Activated naive CD4-positive, alpha-beta T cell (primary cell): ENCODE data around the gene RRP1B.
A peak's percentile ranks its signal among the peaks of the same experiment; 100 is the strongest.
"Not testable (repeated sequence)": the region's sequence is repeated elsewhere in the genome, so short reads cannot be mapped to it uniquely, and the experiment has no call there.

Experiments used
- DNase-seq, 4 experiments: peaks; one replicate each; lab custom pipeline; 2025; lab: John Stamatoyannopoulos, UW

The RRP1B gene

GRCh38 chr21:43701936-43702784, 42.8 kb downstream of the RRP1B start:
- no peak for DNase-seq

DNA sequence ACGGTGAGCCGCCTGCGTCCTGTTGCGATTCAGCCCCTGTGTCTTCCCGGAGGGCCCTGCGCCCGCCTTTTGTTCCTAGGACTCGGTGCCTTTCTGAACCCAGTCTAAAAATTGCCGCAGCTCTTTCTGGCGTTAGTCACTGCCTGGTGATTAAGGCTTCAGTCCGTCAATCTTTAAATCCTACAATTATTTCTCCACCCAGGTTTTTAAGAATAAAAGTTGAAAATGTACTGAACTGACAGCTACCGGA, 43.4 kb downstream of the RRP1B start:
- no peak for DNase-seq

DNA sequence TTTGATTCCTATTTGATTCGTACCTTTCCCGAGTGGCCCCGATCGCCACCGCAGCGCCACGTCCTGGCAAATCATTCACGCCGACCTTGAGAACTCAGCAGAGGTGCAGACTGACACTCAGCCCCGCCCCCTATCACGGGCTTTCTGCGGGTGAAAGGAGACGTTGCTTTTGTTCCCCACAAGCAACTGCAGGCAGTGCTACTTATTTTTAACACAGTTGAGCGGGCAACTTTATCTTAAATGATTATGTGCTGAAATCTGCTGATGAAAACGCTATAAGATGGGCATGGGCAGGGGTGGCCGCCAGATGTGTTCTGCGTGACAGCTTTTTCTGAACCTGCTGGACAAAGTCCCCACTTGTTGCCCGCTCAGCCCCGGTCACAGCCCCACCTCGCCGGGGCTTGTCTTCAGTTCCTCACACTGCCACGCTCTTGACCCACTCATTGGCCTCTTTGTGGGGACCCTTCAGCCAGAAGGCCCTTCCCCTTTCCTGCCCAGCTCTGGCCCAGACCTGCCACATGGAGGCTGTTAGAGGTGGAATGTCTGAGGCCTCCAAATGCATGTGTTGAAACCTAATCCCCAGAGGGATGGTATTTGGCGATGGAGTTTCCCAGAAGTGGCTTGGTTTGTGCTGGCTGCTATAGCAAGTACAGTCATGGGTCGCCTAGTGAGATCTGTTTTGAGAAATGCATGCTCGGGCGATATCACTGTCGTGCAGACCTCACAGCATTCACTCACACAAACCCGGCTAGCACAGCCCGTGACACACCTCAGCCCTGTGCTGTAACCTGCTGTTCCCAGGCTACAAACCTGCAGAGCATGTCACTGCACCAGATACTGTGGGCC, 43.9 kb downstream of the RRP1B start:
- peak in 2 of 4 experiments; percentile 8 to 14 for DNase-seq

DNA sequence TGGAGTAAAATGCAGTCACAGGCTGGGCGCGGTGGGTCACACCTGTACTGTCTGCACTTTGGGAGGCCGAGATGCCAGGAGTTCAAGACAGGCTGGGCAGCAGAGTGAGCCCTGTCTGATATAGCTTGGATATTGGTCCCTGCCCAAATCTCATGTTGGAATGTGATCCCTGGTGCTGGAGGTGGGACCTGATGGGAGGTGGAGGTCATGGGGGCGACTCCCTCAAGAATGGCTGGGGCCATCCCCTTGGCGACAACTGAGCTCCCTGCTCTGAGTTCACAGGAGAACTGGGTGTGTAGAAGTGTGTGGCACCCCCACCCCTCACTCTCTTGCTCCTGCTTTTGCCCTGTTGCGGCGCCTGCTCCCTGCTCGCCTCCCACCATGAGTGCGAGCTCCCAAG, 48.1 kb downstream of the RRP1B start:
- no peak for DNase-seq

- DNase-seq: no peak
Observed at GRCh38 chr21:43708745-43709381, 49.5 kb downstream of the RRP1B start.

DNA sequence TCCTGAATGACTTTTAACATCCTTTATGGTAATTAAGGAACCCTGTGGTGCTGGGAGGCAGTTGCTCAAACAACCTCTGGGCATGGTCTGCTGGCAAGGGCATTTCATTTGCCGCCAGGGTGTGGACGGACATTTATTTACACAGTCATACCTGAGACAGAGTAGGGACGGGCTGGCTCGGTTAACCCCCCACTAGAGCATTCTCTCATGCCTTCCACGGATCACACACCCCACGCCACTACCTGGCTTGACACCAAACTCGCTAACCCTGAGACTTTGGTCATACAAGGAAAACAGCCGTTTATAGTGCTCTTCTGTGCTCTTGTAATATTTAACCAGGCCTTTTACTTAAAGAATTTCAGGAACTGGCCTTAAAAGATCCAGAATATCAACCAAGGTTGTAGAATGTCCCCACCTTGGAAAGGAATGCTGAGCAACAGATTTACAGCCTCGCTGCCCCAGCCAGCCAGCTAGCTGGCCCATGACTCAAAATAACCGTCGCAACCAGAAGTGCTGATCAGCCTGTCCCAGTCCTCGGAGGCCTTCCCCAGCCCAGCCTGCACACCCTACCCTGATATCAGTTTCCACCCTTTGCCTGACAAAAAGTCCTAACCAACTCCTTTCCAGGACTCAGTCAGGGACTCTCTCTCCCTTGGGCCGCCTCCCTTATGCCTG, 53.0 kb downstream of the RRP1B start:
- DNase-seq: no peak

DNA sequence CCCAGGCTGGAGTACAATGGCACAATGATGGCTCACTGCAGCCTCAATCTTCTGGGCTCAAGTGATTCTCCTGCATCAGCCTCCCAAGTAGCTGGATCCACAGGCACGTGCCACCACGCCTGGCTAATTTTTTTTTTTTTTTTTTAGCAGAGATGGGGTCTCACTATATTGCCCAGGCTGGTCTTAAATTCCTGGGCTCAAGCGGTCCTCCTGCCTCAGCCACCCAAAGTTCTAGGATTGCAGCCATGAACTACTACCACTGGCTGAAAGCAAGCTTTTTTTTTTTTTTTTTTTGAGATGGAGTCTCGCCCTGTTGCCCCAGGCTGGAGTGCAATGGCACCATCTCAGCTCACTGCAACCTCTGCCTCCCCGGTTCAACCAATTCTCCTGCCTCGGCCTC, 53.8 kb downstream of the RRP1B start:
- not testable (repeated sequence) for DNase-seq

DNA sequence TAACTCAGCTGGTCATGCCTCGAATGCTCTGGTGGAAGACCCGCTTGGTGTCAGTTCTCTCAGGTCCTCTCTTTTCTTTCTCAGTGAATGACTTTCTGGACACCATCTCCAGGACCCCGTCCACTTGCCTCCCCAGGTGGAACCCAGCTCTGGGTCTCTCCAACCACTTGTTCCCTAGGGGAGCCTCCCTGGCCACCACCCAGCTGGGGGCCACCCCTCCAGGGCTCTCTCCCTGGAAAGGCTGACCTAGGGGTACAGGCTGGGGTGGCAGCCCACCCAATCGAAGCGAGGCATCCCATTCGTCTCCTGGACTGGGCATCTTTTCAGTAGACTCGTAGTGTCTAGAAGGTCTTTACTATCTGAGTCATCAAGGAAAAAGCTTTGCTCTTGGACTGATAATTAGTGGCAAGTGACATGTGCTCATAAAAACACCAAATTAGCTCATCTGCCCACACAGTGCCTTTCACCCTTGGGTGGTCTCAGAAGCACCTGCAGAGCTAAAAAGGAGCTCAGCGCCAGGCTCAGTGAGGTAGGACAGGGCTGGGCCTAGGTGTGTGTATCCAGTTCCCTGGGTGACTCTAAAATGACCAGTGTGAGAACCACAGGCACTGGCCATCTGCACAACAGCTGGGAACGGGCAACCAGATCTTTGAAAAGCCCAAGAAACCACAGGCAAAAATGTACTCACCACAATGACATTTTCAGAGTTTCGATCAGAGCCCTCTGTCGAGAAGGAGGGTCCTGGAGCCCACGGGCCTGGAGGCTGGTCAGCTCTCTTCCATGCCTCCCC, 57.2 kb downstream of the RRP1B start:
- no peak for DNase-seq

DNA sequence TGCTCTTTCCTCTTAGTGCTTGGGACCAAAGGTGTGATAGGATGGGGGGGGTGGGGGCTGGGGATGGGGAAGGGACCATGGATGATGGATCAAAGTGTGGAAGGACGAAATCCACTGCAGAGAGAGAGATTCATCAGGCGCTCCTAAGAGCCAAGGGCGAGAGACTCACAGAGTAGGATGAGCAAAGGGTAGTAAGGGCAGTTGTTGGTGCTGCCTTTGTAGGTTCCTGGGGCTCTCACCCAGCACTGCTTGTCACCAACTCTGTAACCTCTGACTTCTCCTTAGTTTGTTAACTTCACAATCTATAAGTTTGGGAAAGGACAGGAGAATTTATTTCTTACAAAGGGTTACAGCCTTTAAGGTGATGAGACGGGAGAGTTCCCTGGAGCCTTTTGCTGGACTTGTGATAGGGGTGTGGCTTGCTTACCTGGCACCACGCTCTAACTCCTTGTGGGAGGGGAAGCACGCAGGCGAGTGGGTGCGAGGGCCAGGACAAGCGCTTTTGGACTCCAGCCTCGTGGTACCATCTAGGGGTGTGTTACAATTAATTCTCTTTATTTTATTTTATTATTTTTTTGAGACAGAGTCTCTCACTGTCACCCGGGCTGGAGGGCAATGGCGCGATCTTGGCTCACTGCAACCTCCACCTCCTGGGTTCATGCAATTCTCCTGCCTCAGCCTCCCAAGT, 58.0 kb downstream of the RRP1B start:
- no peak for DNase-seq

- DNase-seq: no peak
Observed at GRCh38 chr21:43717967-43718871, 58.9 kb downstream of the RRP1B start.

- DNase-seq: peak; percentile 41 to 72 (median 50)
Observed at GRCh38 chr21:43718872-43719747, 59.8 kb downstream of the RRP1B start, which contains the start of gene PDXK. PDXK (plus strand) TSS chr21:43719129; CDS start chr21:43719295, 166 bp downstream.

- no peak for DNase-seq
Observed at GRCh38 chr21:43719748-43720538, 60.6 kb downstream of the RRP1B start.

DNA sequence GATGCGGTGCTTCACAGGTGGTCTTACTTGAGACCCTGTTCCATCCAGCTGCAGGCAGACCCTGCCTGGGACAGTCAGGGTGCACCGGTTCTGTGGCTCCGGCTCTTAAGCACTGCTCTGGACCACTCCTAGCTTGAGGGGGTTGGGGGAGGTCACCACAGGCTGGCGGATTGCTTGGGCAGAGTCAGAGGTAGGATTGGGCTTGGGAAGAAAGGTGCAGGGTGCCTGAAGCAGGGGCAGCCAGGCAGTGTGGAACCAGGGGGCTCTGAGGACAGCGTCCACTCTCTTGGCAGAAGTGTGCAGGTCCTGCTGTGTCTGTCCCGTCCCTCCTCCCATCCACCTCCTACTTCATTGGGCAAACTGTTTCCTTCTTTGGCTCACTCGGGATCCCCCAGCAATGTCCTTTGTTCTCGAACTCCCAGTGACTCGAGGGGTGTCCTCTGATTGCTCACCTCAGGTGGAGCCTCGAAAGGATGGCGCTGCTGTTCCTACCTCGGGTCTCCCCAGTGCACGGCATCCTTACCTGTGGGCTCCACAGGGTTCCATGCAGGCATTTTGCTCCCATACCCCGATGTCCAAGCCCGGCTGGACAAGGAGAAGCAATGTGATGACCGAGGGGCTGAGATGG, 61.3 kb downstream of the RRP1B start:
- DNase-seq: no peak

GRCh38 chr21:43721206-43721605, 61.8 kb downstream of the RRP1B start:
- no peak for DNase-seq

- DNase-seq: no peak
Observed at GRCh38 chr21:43721939-43722338, 62.6 kb downstream of the RRP1B start.

- no peak for DNase-seq
Observed at GRCh38 chr21:43723648-43724047, 64.3 kb downstream of the RRP1B start.
